GM18870 (cell line): ENCODE results near the gene OGDH.
"Not testable (repeated sequence)": the region's sequence is repeated elsewhere in the genome, so short reads cannot be mapped to it uniquely, and the experiment has no call there.

ENCODE experiments used
- ATAC-seq: cut with Tn5 transposase; IDR thresholded peaks from one replicate; pipeline ENCODE4 v1.9.1; 2021; ENCODE audit warnings: moderate library complexity; ENCODE audit not compliant: unreplicated experiment

Gene OGDH

GRCh38 chr7:44665531-44666213, 59.2 kb downstream of the OGDH start:
- ATAC-seq, result no peak

- no peak for ATAC-seq
Observed at GRCh38 chr7:44666566-44666965, 60.1 kb downstream of the OGDH start.

- no peak for ATAC-seq
Observed at GRCh38 chr7:44667190-44667589, 60.8 kb downstream of the OGDH start.

GRCh38 chr7:44671069-44671468, 64.6 kb downstream of the OGDH start:
- no peak for ATAC-seq

- no peak for ATAC-seq
Observed at GRCh38 chr7:44673324-44673723, 66.9 kb downstream of the OGDH start.

GRCh38 chr7:44673771-44674170, 67.3 kb downstream of the OGDH start:
- no peak for ATAC-seq

GRCh38 chr7:44674381-44674780, 68.0 kb downstream of the OGDH start:
- no peak for ATAC-seq

GRCh38 chr7:44676776-44677175, 70.3 kb downstream of the OGDH start:
- no peak for ATAC-seq

- no peak for ATAC-seq
Observed at GRCh38 chr7:44678101-44678470, 71.7 kb downstream of the OGDH start.

GRCh38 chr7:44678471-44679179, 72.2 kb downstream of the OGDH start:
- ATAC-seq, result no peak

GRCh38 chr7:44681645-44682044, 75.2 kb downstream of the OGDH start:
- no peak for ATAC-seq

GRCh38 chr7:44685723-44686122, 79.3 kb downstream of the OGDH start:
- ATAC-seq, result no peak

- no peak for ATAC-seq
Observed at GRCh38 chr7:44689427-44689826, 83.0 kb downstream of the OGDH start.

GRCh38 chr7:44693641-44694313, 87.3 kb downstream of the OGDH start:
- no peak for ATAC-seq

- no peak for ATAC-seq
Observed at GRCh38 chr7:44694326-44694725, 87.9 kb downstream of the OGDH start.

- ATAC-seq, result no peak
Observed at GRCh38 chr7:44694766-44695165, 88.3 kb downstream of the OGDH start.

- no peak for ATAC-seq
Observed at GRCh38 chr7:44695756-44696155, 89.3 kb downstream of the OGDH start.

GRCh38 chr7:44696728-44697127, 90.3 kb downstream of the OGDH start:
- no peak for ATAC-seq

- ATAC-seq, result no peak
Observed at GRCh38 chr7:44697136-44698045, 91.0 kb downstream of the OGDH start.

- ATAC-seq, result no peak
Observed at GRCh38 chr7:44698046-44698580, 91.7 kb downstream of the OGDH start.

- ATAC-seq, result not testable (repeated sequence)
Observed at GRCh38 chr7:44699598-44699997, 93.2 kb downstream of the OGDH start.
